A549 (cell line): ENCODE results near the gene TWIST2.

Experiments used
- ATOH8 ChIP-seq: fragments of 250-450 bp; sonication (Bioruptor Pico); IDR thresholded peaks from 2 replicates; pipeline ENCODE4 v1.5.0; 2020; ENCODE audit warnings: low read depth, mild to moderate bottlenecking, moderate library complexity
- CTCF ChIP-seq: fragments of >200 bp; sonication (Bioruptor Twin); formaldehyde crosslinking; IDR thresholded peaks from 3 replicates; pipeline ENCODE4 v1.5.1; 2016
- PHF8 ChIP-seq: fragments of 200-600 bp; sonication (generic); IDR thresholded peaks from 2 replicates; pipeline ENCODE4 v1.6.1; 2016; ENCODE audit warnings: low read depth, mild to moderate bottlenecking, antibody characterized with exemption, moderate library complexity, borderline replicate concordance
- POLR2A ChIP-seq: IDR thresholded peaks from 2 replicates; pipeline ENCODE4 v1.6.1; 2012; ENCODE audit warnings: mild to moderate bottlenecking, low read length
- ZFP36 ChIP-seq: fragments of 450-650 bp; IDR thresholded peaks from 2 replicates; pipeline ENCODE4 v1.6.1; 2014; ENCODE audit warnings: borderline replicate concordance; ENCODE audit not compliant: partially characterized antibody
- TF ChIP-seq, protein P1 (sequence below): IDR thresholded peaks from 2 replicates; pipeline ENCODE4 v1.6.1; 2012

- no peak for TF ChIP-seq CTCF
- TF ChIP-seq ZFP36 = no peak
- TF ChIP-seq ATOH8 (CRISPR knock-in tag) = no peak
- no peak for TF ChIP-seq PHF8
- TF ChIP-seq, protein P1, sequence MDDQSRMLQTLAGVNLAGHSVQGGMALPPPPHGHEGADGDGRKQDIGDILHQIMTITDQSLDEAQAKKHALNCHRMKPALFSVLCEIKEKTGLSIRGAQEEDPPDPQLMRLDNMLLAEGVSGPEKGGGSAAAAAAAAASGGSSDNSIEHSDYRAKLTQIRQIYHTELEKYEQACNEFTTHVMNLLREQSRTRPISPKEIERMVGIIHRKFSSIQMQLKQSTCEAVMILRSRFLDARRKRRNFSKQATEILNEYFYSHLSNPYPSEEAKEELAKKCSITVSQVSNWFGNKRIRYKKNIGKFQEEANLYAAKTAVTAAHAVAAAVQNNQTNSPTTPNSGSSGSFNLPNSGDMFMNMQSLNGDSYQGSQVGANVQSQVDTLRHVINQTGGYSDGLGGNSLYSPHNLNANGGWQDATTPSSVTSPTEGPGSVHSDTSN = no peak
- TF ChIP-seq POLR2A = no peak
Measured at GRCh38 chr2:238817891-238818290, 30.0 kb upstream of the TWIST2 start.
